Ishikawa (cell line): ENCODE results near the gene CTSL.

Experiments
- EGR1 ChIP-seq: IDR thresholded peaks from 2 replicates; pipeline ENCODE4 v1.6.1; 2012
- EP300 ChIP-seq: IDR thresholded peaks from 2 replicates; pipeline ENCODE4 v1.6.1; 2012; ENCODE audit warnings: borderline replicate concordance
- RAD21 ChIP-seq: IDR thresholded peaks from 2 replicates; pipeline ENCODE4 v1.6.1; 2012; ENCODE audit warnings: low read depth
- REST ChIP-seq: IDR thresholded peaks from 2 replicates; pipeline ENCODE4 v1.6.1; 2012; ENCODE audit warnings: low read depth, mild to moderate bottlenecking
- TAF1 ChIP-seq: IDR thresholded peaks from 2 replicates; pipeline ENCODE4 v1.6.1; 2012; ENCODE audit warnings: low read depth, mild to moderate bottlenecking
- TCF12 ChIP-seq: IDR thresholded peaks from 2 replicates; pipeline ENCODE4 v1.6.1; 2012; ENCODE audit warnings: low read depth
- TEAD4 ChIP-seq: IDR thresholded peaks from 2 replicates; pipeline ENCODE4 v1.6.1; 2012
- YY1 ChIP-seq: IDR thresholded peaks from 2 replicates; pipeline ENCODE4 v1.6.1; 2012; ENCODE audit warnings: low read depth
- TF ChIP-seq, protein P1 (sequence below): IDR thresholded peaks from 2 replicates; pipeline ENCODE4 v1.6.1; 2012

DNA sequence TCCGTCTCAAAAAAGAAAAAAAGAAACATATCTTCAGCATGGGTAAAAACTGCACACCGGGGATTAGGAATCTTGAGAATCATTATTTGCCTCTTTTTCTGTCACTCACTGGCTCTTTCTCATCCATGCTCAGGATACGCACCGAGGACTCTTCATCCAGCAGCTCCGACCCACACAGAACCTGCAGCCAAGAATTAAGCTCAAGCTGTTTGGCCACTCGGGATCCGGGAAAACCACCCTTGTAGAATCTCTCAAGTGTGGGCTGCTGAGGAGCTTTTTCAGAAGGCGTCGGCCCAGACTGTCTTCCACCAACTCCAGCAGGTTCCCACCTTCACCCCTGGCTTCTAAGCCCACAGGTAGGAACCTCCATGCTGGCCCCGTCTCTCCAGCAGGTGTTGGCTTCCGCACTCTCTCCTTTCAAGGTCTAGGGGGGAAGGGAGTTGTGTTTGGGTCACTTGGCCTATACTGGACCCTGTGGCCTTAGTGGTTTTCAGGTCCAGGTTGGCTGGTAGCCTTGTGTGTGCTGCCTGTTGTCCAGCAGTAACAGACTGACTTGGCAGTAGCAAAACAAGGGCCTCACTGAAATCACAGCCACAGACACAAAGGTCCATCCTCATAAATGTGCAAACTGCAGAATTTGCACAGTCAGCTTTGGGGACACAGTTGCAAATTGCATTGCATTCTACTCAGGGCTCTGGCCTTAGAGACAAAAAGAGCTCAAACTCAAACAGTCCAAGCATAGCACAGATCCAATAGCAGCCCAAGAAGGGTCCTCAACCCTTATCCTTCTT, 44.5 kb upstream of the CTSL start:
- TF ChIP-seq EP300 (no peak), YY1 (no peak), REST (no peak), EGR1 (no peak), TEAD4 (no peak), RAD21 (no peak), TCF12 (no peak), TAF1 (no peak)
- TF ChIP-seq, protein P1, sequence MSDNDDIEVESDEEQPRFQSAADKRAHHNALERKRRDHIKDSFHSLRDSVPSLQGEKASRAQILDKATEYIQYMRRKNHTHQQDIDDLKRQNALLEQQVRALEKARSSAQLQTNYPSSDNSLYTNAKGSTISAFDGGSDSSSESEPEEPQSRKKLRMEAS, result no peak
